ENCODE measurements around the gene CACNA1I. TPM values are rescaled to one million over a fixed set of nuclear protein-coding genes. Genes with fewer than 3 reads are reported as not detected.

The CACNA1I gene
- total RNA-seq, 1 donor from 2014 or later = not detected

GRCh38 chr22:39674536-39674935 is 104.0 kb downstream of the CACNA1I start:
- DNase-seq (ENCODE audit: low read depth) = peak; percentile 10
- H3K27me3 ChIP-seq (ENCODE audit: control insufficient read depth, insufficient read depth, low read length) = no peaks in the 10 kb centered on the region
- no peak overlapping the region for H3K4me3 ChIP-seq (ENCODE audit: low read depth, low read length)
- TF ChIP-seq CTCF (IDR thresholded peaks at IDR 0.05; ENCODE audit: insufficient read depth, low read length, severe bottlenecking) = no peak
- H3K36me3 ChIP-seq (ENCODE audit: control insufficient read depth, insufficient read depth, low read length) = no peaks in the 10 kb centered on the region
- FAIRE-seq = no peak

- H3K36me3 ChIP-seq (ENCODE audit: control insufficient read depth, insufficient read depth, low read length) = no peaks in the 10 kb centered on the region
- DNase-seq (ENCODE audit: low read depth) (no peak), FAIRE-seq (no peak)
- no peaks in the 10 kb centered on the region for H3K27me3 ChIP-seq (ENCODE audit: control insufficient read depth, insufficient read depth, low read length)
- no peak overlapping the region for H3K4me3 ChIP-seq (ENCODE audit: low read depth, low read length)
- no peak for TF ChIP-seq CTCF (IDR thresholded peaks at IDR 0.05; ENCODE audit: insufficient read depth, low read length, severe bottlenecking)
Measured at GRCh38 chr22:39675947-39676346, 105.4 kb downstream of the CACNA1I start.

DNA sequence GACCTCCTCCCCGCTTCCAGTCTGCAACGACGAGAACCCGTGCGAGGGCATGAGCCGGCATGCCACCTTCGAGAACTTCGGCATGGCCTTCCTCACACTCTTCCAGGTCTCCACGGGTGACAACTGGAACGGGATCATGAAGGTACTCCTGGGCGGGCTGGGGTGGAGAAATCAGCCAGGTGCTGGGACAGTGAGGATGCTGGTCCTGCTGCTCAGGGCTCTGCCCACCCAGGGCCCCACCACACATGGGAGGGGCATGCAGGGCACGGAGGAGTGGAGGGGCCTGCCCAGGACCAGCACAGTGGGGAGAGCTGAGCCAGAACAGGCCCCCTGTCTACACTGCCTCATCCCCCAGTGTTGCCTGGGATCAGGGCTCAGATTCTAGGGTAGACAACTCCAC is 107.4 kb downstream of the CACNA1I start:
- FAIRE-seq = no peak
- no peaks in the 10 kb centered on the region for H3K27me3 ChIP-seq (ENCODE audit: control insufficient read depth, insufficient read depth, low read length)
- H3K36me3 ChIP-seq (ENCODE audit: control insufficient read depth, insufficient read depth, low read length) = no peaks in the 10 kb centered on the region
- no peak for DNase-seq (ENCODE audit: low read depth)
- TF ChIP-seq CTCF (IDR thresholded peaks at IDR 0.05; ENCODE audit: insufficient read depth, low read length, severe bottlenecking) = no peak
- no peak overlapping the region for H3K4me3 ChIP-seq (ENCODE audit: low read depth, low read length)

DNA sequence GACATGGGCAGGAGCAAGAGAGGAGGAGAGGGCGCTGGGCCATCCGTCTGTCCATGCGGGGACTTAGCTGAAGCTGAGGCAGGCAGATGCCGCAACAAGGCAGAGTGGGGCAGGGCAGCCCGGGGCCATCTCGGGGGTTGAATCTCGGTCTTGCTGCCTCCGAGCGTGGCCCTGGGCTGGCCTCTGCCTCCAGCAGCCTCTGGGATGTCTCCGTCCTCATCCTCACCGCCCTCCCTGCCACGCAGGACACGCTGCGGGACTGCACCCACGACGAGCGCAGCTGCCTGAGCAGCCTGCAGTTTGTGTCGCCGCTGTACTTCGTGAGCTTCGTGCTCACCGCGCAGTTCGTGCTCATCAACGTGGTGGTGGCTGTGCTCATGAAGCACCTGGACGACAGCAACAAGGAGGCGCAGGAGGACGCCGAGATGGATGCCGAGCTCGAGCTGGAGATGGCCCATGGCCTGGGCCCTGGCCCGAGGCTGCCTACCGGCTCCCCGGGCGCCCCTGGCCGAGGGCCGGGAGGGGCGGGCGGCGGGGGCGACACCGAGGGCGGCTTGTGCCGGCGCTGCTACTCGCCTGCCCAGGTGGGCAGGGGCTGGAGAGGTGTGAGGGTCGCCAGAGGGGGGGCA is 108.4 kb downstream of the CACNA1I start:
- DNase-seq (ENCODE audit: low read depth) = no peak
- Histone ChIP-seq H3K4me3 (ENCODE audit: low read depth, low read length) (no peak overlapping the region), H3K27me3 (ENCODE audit: control insufficient read depth, insufficient read depth, low read length) (peaks cover under 1% of the 10 kb centered on the region), H3K36me3 (ENCODE audit: control insufficient read depth, insufficient read depth, low read length) (no peaks in the 10 kb centered on the region)
- TF ChIP-seq CTCF (IDR thresholded peaks at IDR 0.05; ENCODE audit: insufficient read depth, low read length, severe bottlenecking) = no peak
- no peak for FAIRE-seq

- H3K4me3 ChIP-seq (ENCODE audit: low read depth, low read length) = no peak overlapping the region
- FAIRE-seq (no peak), DNase-seq (ENCODE audit: low read depth) (no peak)
- H3K27me3 ChIP-seq (ENCODE audit: control insufficient read depth, insufficient read depth, low read length) = peaks cover 2% of the 10 kb centered on the region
- TF ChIP-seq CTCF (IDR thresholded peaks at IDR 0.05; ENCODE audit: insufficient read depth, low read length, severe bottlenecking) = no peak
- no peaks in the 10 kb centered on the region for H3K36me3 ChIP-seq (ENCODE audit: control insufficient read depth, insufficient read depth, low read length)
Measured at GRCh38 chr22:39679652-39680051, 109.1 kb downstream of the CACNA1I start.

DNA sequence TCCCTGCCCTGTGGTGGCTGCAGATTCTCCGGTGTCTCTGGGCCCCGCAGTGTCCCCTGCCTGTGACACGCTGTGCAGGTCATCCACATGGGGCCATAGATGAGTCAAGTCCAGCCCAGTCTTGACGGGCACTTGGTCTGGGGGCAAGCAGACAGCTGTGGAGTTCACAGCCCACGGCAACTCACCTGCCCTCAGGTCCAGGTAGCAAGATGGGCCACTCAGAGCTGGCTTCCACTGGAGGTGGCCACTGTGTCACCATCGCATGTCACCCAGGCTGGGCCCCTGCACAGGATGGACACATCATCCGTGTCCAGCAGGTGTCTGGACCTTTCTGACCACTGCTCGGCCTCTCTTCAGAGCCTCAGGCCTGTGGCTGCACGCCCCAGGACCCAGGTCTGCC is 109.9 kb downstream of the CACNA1I start:
- H3K36me3 ChIP-seq (ENCODE audit: control insufficient read depth, insufficient read depth, low read length) = no peaks in the 10 kb centered on the region
- H3K4me3 ChIP-seq (ENCODE audit: low read depth, low read length) = no peak overlapping the region
- no peak for TF ChIP-seq CTCF (IDR thresholded peaks at IDR 0.05; ENCODE audit: insufficient read depth, low read length, severe bottlenecking)
- DNase-seq (ENCODE audit: low read depth) = no peak
- no peak for FAIRE-seq
- peaks cover 2% of the 10 kb centered on the region for H3K27me3 ChIP-seq (ENCODE audit: control insufficient read depth, insufficient read depth, low read length)
